PC-9 (cell line): ENCODE results near the gene OXCT1.

Experiments
- EZH2 ChIP-seq: fragments of 200-600 bp; sonication (generic); IDR thresholded peaks from 2 replicates; pipeline ENCODE4 v1.8.0; 2017; ENCODE audit warnings: antibody characterized with exemption, low read depth
- TF ChIP-seq, protein P1 (sequence below): fragments of 200-600 bp; sonication (generic); conservative IDR thresholded peaks from 2 replicates; pipeline ENCODE4 v1.6.1; 2017; ENCODE audit warnings: mixed run types, antibody characterized with exemption, mild to moderate bottlenecking, moderate library complexity

DNA sequence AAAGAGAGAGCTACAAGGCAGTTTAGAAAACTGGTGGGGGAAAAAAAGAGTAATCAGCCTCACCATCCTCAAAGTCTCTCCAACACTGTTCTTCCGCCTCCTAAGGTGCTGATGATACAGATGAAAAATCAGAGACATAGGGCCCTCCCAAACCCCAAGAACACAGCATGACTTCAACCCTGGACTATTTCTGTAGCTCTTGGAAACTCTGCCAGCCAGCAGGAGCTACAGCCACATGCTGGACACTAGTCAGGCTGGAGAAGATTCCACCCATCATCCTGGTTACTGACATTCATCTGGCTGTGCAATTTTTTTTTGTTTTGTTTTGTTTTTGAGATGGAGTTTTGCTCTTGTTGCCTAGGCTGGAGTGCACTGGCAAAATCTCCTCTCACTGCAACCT lies 42.4 kb downstream of the OXCT1 start:
- TF ChIP-seq, protein P1, sequence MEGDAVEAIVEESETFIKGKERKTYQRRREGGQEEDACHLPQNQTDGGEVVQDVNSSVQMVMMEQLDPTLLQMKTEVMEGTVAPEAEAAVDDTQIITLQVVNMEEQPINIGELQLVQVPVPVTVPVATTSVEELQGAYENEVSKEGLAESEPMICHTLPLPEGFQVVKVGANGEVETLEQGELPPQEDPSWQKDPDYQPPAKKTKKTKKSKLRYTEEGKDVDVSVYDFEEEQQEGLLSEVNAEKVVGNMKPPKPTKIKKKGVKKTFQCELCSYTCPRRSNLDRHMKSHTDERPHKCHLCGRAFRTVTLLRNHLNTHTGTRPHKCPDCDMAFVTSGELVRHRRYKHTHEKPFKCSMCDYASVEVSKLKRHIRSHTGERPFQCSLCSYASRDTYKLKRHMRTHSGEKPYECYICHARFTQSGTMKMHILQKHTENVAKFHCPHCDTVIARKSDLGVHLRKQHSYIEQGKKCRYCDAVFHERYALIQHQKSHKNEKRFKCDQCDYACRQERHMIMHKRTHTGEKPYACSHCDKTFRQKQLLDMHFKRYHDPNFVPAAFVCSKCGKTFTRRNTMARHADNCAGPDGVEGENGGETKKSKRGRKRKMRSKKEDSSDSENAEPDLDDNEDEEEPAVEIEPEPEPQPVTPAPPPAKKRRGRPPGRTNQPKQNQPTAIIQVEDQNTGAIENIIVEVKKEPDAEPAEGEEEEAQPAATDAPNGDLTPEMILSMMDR: no peak
- TF ChIP-seq EZH2: no peak
